ENCODE data around the gene OR7C1. TPM values are rescaled to one million over a fixed set of nuclear protein-coding genes. Genes with fewer than 3 reads are reported as not detected.

OR7C1 gene
- not detected in 2 replicates for total RNA-seq (2016; rRNA removed; fragmentation: Illumina TruSeq; extraction: Trizol)
- total RNA-seq (2016; cell fraction: cytosol; rRNA removed; fragmentation: Illumina TruSeq; extraction: Trizol; ENCODE audit: low read depth), result not detected in 2 replicates
- total RNA-seq (2016; cell fraction: insoluble cytoplasmic fraction; rRNA removed; fragmentation: Illumina TruSeq; extraction: Trizol), result not detected in 2 replicates
- not detected in 2 replicates for total RNA-seq (2016; cell fraction: membrane; rRNA removed; fragmentation: Illumina TruSeq; extraction: Trizol)
- not detected in 2 replicates for total RNA-seq (2016; cell fraction: nucleus; rRNA removed; fragmentation: Illumina TruSeq; extraction: Trizol)
- polyA plus RNA-seq (2011; rRNA removed), result not detected in 2 replicates
- polyA plus RNA-seq (2011; cell fraction: cytosol; rRNA removed), result not detected in 2 replicates
- not detected in 2 replicates for polyA plus RNA-seq (2011; cell fraction: nucleus; rRNA removed)
- 0.07 and 0.11 TPM in 2 replicates for polyA plus RNA-seq (2012)
- not detected in 2 replicates for polyA plus RNA-seq (2016; cell fraction: cytosol; fragmentation: Illumina TruSeq; extraction: Trizol; ENCODE audit: low read depth)
- polyA plus RNA-seq (2016; cell fraction: insoluble cytoplasmic fraction; fragmentation: Illumina TruSeq; extraction: Trizol; ENCODE audit: low read depth), result not detected in 2 replicates
- polyA plus RNA-seq (2016; cell fraction: membrane; fragmentation: Illumina TruSeq; extraction: Trizol; ENCODE audit: low read depth), result not detected in 2 replicates
- polyA plus RNA-seq (2016; cell fraction: nucleus; fragmentation: Illumina TruSeq; extraction: Trizol; ENCODE audit: insufficient read depth, low read depth), result not detected in 2 replicates
- polyA minus RNA-seq (2011; rRNA and poly(A)+ RNA removed; ENCODE audit: low replicate concordance), result not detected in 2 replicates
- not detected in 2 replicates for polyA minus RNA-seq (2011; cell fraction: cytosol; rRNA and poly(A)+ RNA removed)
- not detected in 2 replicates for polyA minus RNA-seq (2011; cell fraction: nucleus; rRNA and poly(A)+ RNA removed)
- Bru-seq, nascent RNA, result not detected
- not detected for BruChase-seq, experiment 1, labeled RNA remaining after a 6-hour chase
- BruChase-seq, experiment 2, labeled RNA remaining after a 2-hour chase, result not detected
- long read RNA-seq, experiment 1, result 0 reads
- long read RNA-seq, experiment 2, result 0 reads

GRCh38 chr19:14835011-14835410 lies at the start of gene OR7C1, which contains the start of gene OR7A5:
OR7C1 (minus strand) TSS chr19:14835185; CDS start chr19:14800136, 35,049 bp downstream.
OR7A5 (minus strand) TSS chr19:14835185; CDS start chr19:14828241, 6,944 bp downstream.
- WGBS (ENCODE audit: low lambda C conversion rate), result 0% methylated on average over 1 of the region's 1 CpG
- H2AFZ ChIP-seq (ENCODE audit: low read length), result no peak within 1 kb of the TSS
- ChIA-PET CTCF (ENCODE audit: low intra/inter-chr PET ratio, low total read pairs) (no interaction called here), POLR2A (no interaction called here)
- no peak within 1 kb of the TSS for H3K4me2 ChIP-seq (ENCODE audit: low read depth, low read length)
- H3K9me3 ChIP-seq (ENCODE audit: low read length), result no peaks in the 10 kb centered on the region
- no peak within 1 kb of the TSS for H3K4me3 ChIP-seq (replicated peaks in 1 of 3; ENCODE audit: insufficient read depth in 1 of 3, low read depth in 2 of 3, low read length in 3 of 3)
- no TSS peak for BruUV-seq (replicated peaks)
- H3K36me3 ChIP-seq (replicated peaks in 1 of 2; ENCODE audit: control insufficient read depth in 1 of 2, insufficient read depth in 2 of 2, low read length in 2 of 2), result no peaks in the 10 kb centered on the region
- no peaks in the 10 kb centered on the region for H3K27me3 ChIP-seq (ENCODE audit: control insufficient read depth in 1 of 2, insufficient read depth in 2 of 2, low read length in 2 of 2)
- H4K20me1 ChIP-seq (ENCODE audit: insufficient read depth, low read length), result no peaks in the 10 kb centered on the region
- H3K4me1 ChIP-seq (ENCODE audit: insufficient read depth, low read length), result no peaks in the 10 kb centered on the region
- no peak within 1 kb of the TSS for H3K27ac ChIP-seq (ENCODE audit: extremely low read length, insufficient read depth, low read length)
- FAIRE-seq (no peak), ATAC-seq (no peak), DNase-seq (ENCODE audit: low spot score) (no peak)
- H3K79me2 ChIP-seq (ENCODE audit: insufficient read depth, low read length), result no peaks in the 10 kb centered on the region
- in situ Hi-C loops (cut with HindIII; ENCODE audit: extremely low pct_ligation_motif_present, low pct_unique_long_range_greater_than_20kb) (no loop called here), intact Hi-C loops (cut with micrococcal nuclease; ENCODE audit: unreplicated experiment) (no loop called here)
- H3K9ac ChIP-seq (ENCODE audit: insufficient read depth, low read depth, low read length), result no peak within 1 kb of the TSS
- TF ChIP-seq SNAI1 (CRISPR knock-in tag; IDR thresholded peaks at IDR 0.05; ENCODE audit: borderline replicate concordance), result no peak
- no peak for TF ChIP-seq ARID4A (CRISPR knock-in tag; IDR thresholded peaks at IDR 0.05; ENCODE audit: borderline replicate concordance)
- TF ChIP-seq ZNF253 (CRISPR knock-in tag; IDR thresholded peaks at IDR 0.05; ENCODE audit: borderline replicate concordance), result no peak
- TF ChIP-seq, protein P1, sequence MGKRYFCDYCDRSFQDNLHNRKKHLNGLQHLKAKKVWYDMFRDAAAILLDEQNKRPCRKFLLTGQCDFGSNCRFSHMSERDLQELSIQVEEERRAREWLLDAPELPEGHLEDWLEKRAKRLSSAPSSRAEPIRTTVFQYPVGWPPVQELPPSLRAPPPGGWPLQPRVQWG (CRISPR knock-in tag; IDR thresholded peaks at IDR 0.05; ENCODE audit: borderline replicate concordance, low read depth), result no peak
- TF ChIP-seq FLYWCH1 (CRISPR knock-in tag; IDR thresholded peaks at IDR 0.05), result no peak
- TF ChIP-seq, protein P2, sequence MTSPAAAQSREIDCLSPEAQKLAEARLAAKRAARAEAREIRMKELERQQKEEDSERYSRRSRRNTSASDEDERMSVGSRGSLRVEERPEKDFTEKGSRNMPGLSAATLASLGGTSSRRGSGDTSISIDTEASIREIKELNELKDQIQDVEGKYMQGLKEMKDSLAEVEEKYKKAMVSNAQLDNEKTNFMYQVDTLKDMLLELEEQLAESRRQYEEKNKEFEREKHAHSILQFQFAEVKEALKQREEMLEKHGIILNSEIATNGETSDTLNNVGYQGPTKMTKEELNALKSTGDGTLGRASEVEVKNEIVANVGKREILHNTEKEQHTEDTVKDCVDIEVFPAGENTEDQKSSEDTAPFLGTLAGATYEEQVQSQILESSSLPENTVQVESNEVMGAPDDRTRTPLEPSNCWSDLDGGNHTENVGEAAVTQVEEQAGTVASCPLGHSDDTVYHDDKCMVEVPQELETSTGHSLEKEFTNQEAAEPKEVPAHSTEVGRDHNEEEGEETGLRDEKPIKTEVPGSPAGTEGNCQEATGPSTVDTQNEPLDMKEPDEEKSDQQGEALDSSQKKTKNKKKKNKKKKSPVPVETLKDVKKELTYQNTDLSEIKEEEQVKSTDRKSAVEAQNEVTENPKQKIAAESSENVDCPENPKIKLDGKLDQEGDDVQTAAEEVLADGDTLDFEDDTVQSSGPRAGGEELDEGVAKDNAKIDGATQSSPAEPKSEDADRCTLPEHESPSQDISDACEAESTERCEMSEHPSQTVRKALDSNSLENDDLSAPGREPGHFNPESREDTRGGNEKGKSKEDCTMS (CRISPR knock-in tag; conservative IDR thresholded peaks at IDR 0.05), result no peak
- no peak for TF ChIP-seq KLF6 (CRISPR knock-in tag; IDR thresholded peaks at IDR 0.05)
- no peak for TF ChIP-seq ZSCAN20 (CRISPR knock-in tag; IDR thresholded peaks at IDR 0.05; ENCODE audit: borderline replicate concordance)
- TF ChIP-seq ZNF354B (CRISPR knock-in tag; IDR thresholded peaks at IDR 0.05), result no peak
- TF ChIP-seq ZNF713 (CRISPR knock-in tag; IDR thresholded peaks at IDR 0.05), result no peak
- TF ChIP-seq THAP11 (CRISPR knock-in tag; IDR thresholded peaks at IDR 0.05), result no peak
- no peak for TF ChIP-seq MBD4 (IDR thresholded peaks at IDR 0.05; ENCODE audit: borderline replicate concordance, low read length)
- TF ChIP-seq, protein P3, sequence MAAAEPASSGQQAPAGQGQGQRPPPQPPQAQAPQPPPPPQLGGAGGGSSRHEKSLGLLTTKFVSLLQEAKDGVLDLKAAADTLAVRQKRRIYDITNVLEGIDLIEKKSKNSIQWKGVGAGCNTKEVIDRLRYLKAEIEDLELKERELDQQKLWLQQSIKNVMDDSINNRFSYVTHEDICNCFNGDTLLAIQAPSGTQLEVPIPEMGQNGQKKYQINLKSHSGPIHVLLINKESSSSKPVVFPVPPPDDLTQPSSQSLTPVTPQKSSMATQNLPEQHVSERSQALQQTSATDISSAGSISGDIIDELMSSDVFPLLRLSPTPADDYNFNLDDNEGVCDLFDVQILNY (CRISPR knock-in tag; conservative IDR thresholded peaks at IDR 0.05), result no peak
